HFFc6 (cell line): ENCODE results near the gene NLGN1. TPM values are rescaled to one million over a fixed set of nuclear protein-coding genes. Genes with fewer than 3 reads are reported as not detected.

ENCODE experiments used
- DNase-seq: peaks from one replicate; pipeline ENCODE4 v3.0.0-alpha.2; 2018
- H3K27ac Mint-ChIP-seq: 2 replicates; pipeline ENCODE4 v1.8.0; 2020; ENCODE audit warnings: mild to moderate bottlenecking, mixed read lengths
- H3K27me3 Mint-ChIP-seq: 2 replicates; pipeline ENCODE4 v1.8.0; 2021; ENCODE audit warnings: mild to moderate bottlenecking, moderate library complexity, mixed read lengths; ENCODE audit not compliant: insufficient read depth
- H3K36me3 Mint-ChIP-seq: 2 replicates; pipeline ENCODE4 v1.8.0; 2021; ENCODE audit warnings: low read depth, mixed read lengths
- H3K4me1 Mint-ChIP-seq: 2 replicates; pipeline ENCODE4 v1.8.0; 2020; ENCODE audit warnings: low read depth, mixed read lengths
- H3K4me3 Mint-ChIP-seq: 2 replicates; pipeline ENCODE4 v1.8.0; 2020; ENCODE audit warnings: mild to moderate bottlenecking, moderate library complexity, mixed read lengths
- H3K9me3 Mint-ChIP-seq: 2 replicates; pipeline ENCODE4 v1.8.0; 2020; ENCODE audit warnings: mild to moderate bottlenecking, mixed read lengths
- CTCF ChIP-seq: fragments of 200-600 bp; sonication (generic); IDR thresholded peaks from 2 replicates; pipeline ENCODE4 v1.5.0; 2021; ENCODE audit warnings: antibody characterized with exemption, mild to moderate bottlenecking
- total RNA-seq, 6 experiments: library from RNA; stranded (reverse); fragmentation: NEBNext Ultra II Directional; extraction: Animal tissue kit (Norgen Biotek cat#: 25700); gene quantifications; 2 replicates in 1 of 6; 3 replicates in 5 of 6; pipeline ENCODE4 v1.2.3, GENCODE V29; 2021

NLGN1 gene
- total RNA-seq, 6 experiments from 2014 or later: 10.0 to 17.2 (median 15.7) TPM

GRCh38 chr3:173770011-173770410 lies 372.5 kb downstream of the NLGN1 start:
- peak overlapping the region; percentile 44; the same call in 1 of the 2 replicates for H3K27ac Mint-ChIP-seq
- DNase-seq: peak; percentile 42
- H3K4me1 Mint-ChIP-seq: peaks cover 47% of the 10 kb centered on the region
- no peaks in the 10 kb centered on the region for H3K9me3 Mint-ChIP-seq
- H3K27me3 Mint-ChIP-seq: no peaks in the 10 kb centered on the region; the same call in 1 of the 2 replicates
- H3K4me3 Mint-ChIP-seq: no peak overlapping the region
- H3K36me3 Mint-ChIP-seq: peaks cover 14% of the 10 kb centered on the region; the same call in 1 of the 2 replicates
- no peak for TF ChIP-seq CTCF

GRCh38 chr3:173770796-173771573 lies 373.4 kb downstream of the NLGN1 start:
- no peak for TF ChIP-seq CTCF
- peak overlapping the region; percentile 1; the same call in 1 of the 2 replicates for H3K27ac Mint-ChIP-seq
- no peaks in the 10 kb centered on the region; the same call in 1 of the 2 replicates for H3K27me3 Mint-ChIP-seq
- H3K4me1 Mint-ChIP-seq: peaks cover 47% of the 10 kb centered on the region
- no peak overlapping the region for H3K4me3 Mint-ChIP-seq
- DNase-seq: no peak
- no peaks in the 10 kb centered on the region for H3K9me3 Mint-ChIP-seq
- H3K36me3 Mint-ChIP-seq: peaks cover 14% of the 10 kb centered on the region; the same call in 1 of the 2 replicates

- peaks cover 61% of the 10 kb centered on the region for H3K4me1 Mint-ChIP-seq
- DNase-seq: no peak
- H3K27ac Mint-ChIP-seq: no peak overlapping the region
- no peak overlapping the region for H3K4me3 Mint-ChIP-seq
- H3K27me3 Mint-ChIP-seq: no peaks in the 10 kb centered on the region; the same call in 1 of the 2 replicates
- TF ChIP-seq CTCF: no peak
- peaks cover 5% of the 10 kb centered on the region; the same call in 1 of the 2 replicates for H3K36me3 Mint-ChIP-seq
- no peaks in the 10 kb centered on the region for H3K9me3 Mint-ChIP-seq
These were observed 376.3 kb downstream of the NLGN1 start for GRCh38 chr3:173773800-173774199.

GRCh38 chr3:173774294-173774693 lies 376.8 kb downstream of the NLGN1 start:
- no peak for TF ChIP-seq CTCF
- Mint-ChIP-seq H3K36me3 (0 out of 2 replicates have a peak, but pooled peaks cover under 1% of the 10 kb centered on the region), H3K4me3 (no peak overlapping the region), H3K9me3 (no peaks in the 10 kb centered on the region), H3K4me1 (peaks cover 56% of the 10 kb centered on the region), H3K27ac (no peak overlapping the region), H3K27me3 (no peaks in the 10 kb centered on the region; the same call in 1 of the 2 replicates)
- DNase-seq: no peak

- no peak for TF ChIP-seq CTCF
- Mint-ChIP-seq H3K4me1 (peaks cover 26% of the 10 kb centered on the region), H3K27ac (no peak overlapping the region), H3K36me3 (no peaks in the 10 kb centered on the region), H3K27me3 (no peaks in the 10 kb centered on the region), H3K4me3 (no peak overlapping the region), H3K9me3 (no peaks in the 10 kb centered on the region)
- DNase-seq: no peak
These were observed 380.7 kb downstream of the NLGN1 start for GRCh38 chr3:173778251-173778650.
